Stimulated activated memory B cell treated with anti-CD40 and anti-IgM and Interleukin-4, amounts not matched to agents 10 μg/mL and 1 μg/mL and 100 μg/mL, for 72 hours (primary cell): Measurements from ENCODE around the gene MAFF.
"Not testable (repeated sequence)": the region's sequence is repeated elsewhere in the genome, so short reads cannot be mapped to it uniquely, and the experiment has no call there.

Source experiments
- ATAC-seq: fragments of 150-1000 bp; cut with Tn5 transposase; 2 replicates; pipeline ENCODE4 v1.10.0; 2021
- H3K27ac Mint-ChIP-seq: one replicate; pipeline ENCODE4 v1.8.0; 2022; ENCODE audit warnings: mild to moderate bottlenecking, mixed read lengths
- H3K27me3 Mint-ChIP-seq: one replicate; pipeline ENCODE4 v1.8.0; 2022; ENCODE audit warnings: mixed read lengths
- H3K36me3 Mint-ChIP-seq: one replicate; pipeline ENCODE4 v1.8.0; 2022; ENCODE audit warnings: mixed read lengths
- H3K4me1 Mint-ChIP-seq: one replicate; pipeline ENCODE4 v1.8.0; 2022; ENCODE audit warnings: mixed read lengths
- H3K4me3 Mint-ChIP-seq: one replicate; pipeline ENCODE4 v1.8.0; 2022; ENCODE audit warnings: mild to moderate bottlenecking, moderate library complexity, mixed read lengths
- H3K9me3 Mint-ChIP-seq: one replicate; pipeline ENCODE4 v1.8.0; 2022; ENCODE audit warnings: mixed read lengths

MAFF gene

DNA sequence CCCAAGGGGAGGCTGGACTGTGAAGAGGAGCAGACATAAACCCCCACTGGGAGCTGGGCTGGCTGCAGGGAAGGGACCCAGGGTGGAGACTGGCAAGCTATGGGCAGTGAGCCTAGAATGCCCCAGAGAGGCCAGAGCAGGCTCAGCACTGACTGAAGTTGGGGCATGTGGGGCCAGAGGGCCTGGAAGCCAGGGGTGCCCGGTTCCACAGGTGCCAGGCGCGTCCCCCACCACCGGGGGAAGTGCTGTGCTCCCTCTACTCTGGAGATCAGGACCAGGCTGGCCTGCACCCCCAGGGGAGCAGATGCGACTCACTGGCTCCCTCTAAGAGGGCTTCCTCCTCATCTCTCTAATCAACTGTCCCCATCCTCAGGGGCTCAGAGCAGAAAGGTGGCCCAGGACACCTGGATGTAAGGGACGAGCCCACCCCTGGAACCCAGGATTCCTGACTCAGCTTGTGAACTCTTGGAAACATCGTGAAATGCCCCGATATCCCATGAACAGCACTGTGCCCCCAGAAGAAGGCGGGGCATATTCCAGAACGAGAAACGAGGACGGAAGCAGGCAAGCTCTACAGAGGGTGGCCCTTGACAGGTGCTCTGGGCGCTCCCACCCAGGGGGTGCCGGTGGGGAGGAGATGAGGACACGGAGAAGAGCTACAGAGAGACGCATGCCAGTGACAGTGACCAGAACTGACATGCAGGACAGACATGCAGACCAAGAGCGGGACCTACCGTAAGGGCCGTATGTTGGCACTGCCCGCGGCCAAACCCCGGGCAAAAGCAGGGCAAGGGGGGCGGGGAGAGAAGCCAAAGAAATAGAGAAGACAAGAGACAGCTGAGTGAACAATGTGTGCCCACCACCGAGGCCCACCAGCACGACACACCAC lies 20.4 kb downstream of the MAFF start:
- Mint-ChIP-seq H3K4me3 (no peak overlapping the region), H3K27me3 (no peaks in the 10 kb centered on the region), H3K36me3 (peaks cover 38% of the 10 kb centered on the region), H3K27ac (no peak overlapping the region), H3K4me1 (peaks cover 18% of the 10 kb centered on the region), H3K9me3 (no peaks in the 10 kb centered on the region)
- no peak for ATAC-seq

DNA sequence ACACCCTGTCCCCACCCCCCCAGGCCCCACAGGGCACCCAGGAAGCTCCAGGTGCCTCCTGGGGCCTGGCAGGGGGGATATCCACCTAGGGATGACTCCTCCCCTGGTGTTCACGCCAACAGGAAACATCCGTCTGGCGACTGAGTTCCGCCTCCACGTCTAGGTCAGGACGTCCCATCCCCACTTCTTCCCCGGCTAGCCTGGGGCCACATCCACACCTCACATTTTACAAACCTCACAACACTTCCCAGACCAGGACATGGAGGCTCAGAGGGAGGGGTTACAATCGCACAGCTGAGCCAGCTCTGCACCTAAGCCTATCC lies 21.0 kb downstream of the MAFF start:
- no peak for ATAC-seq
- Mint-ChIP-seq H3K27ac (no peak overlapping the region), H3K36me3 (peaks cover 38% of the 10 kb centered on the region), H3K4me1 (peaks cover 18% of the 10 kb centered on the region), H3K4me3 (no peak overlapping the region), H3K27me3 (no peaks in the 10 kb centered on the region), H3K9me3 (no peaks in the 10 kb centered on the region)

DNA sequence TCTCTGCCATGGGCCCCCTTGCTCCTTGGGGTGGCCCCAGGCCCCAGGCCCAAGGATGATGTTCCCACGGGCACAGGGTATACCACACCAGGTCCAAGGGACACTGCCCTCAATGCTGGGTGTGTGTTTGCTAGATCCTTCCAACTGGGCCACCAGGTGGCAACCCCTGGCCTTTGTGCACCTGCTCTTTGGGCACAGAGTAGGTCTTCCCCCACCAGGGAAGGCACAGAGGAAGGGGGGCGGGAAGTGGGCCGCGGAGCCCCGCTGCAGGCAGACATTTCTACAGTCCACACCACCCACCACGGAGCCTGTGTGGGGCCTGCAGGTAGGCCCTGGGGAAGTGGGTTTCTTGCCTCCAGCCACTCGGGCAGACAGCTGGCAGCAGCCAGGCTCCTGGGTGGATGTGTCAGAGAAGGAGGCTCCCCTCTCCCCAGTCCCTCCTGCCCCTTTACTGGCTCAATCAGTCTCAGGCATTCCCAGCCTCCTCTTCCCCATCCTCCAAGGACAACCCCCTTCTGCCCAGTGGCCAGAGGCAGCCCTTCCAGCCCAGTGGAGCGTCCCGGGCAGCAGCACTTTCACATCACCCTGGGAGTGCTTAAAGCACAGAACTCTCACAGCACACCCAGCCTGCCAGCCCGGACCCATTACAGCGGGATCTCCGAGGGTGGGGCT lies 21.6 kb downstream of the MAFF start:
- Mint-ChIP-seq H3K9me3 (no peaks in the 10 kb centered on the region), H3K4me1 (peaks cover 12% of the 10 kb centered on the region), H3K27ac (no peak overlapping the region), H3K36me3 (peaks cover 39% of the 10 kb centered on the region), H3K4me3 (no peak overlapping the region), H3K27me3 (no peaks in the 10 kb centered on the region)
- ATAC-seq: no peak

DNA sequence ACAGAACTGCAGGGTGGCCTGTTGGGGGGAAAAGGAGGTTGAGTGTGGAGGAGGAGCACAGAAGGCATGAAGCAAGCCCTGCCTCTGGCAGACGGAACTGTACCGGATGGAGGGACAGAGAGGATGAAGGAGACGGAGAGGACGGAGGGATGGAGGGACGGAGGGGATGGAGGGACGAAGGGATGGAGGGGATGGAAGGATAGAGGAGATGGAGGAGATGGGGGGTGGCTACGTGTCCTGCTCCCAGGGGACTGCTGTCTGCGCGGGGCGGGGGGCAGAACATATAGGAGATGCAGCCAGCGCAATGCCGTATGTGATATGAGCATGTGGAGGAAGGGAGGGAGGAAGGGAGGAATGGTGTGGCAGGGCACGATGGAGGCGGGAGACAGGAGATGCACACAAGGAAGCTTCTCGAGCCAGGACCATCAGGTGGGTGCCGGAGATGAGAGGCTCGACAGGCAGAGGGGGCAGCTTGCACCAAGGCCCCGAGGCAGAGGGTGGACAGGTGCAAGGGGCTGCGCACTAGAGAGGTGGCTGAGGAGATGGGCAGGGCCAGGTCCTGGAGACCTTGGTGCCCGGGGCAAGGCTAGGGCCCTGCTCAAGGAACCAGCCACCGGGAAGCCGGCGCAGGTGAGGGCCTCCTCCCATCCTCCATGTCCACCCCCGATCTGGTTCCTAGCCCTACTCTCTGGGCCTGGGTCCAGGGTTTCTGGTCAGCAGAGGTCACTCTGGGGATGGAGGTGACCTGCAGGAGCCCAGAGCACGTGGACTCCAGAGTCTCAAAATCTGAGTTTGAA lies 25.3 kb downstream of the MAFF start:
- H3K36me3 Mint-ChIP-seq: peaks cover 35% of the 10 kb centered on the region
- H3K4me1 Mint-ChIP-seq: peaks cover 5% of the 10 kb centered on the region
- no peak overlapping the region for H3K4me3 Mint-ChIP-seq
- no peak for ATAC-seq
- H3K27me3 Mint-ChIP-seq: no peaks in the 10 kb centered on the region
- no peaks in the 10 kb centered on the region for H3K9me3 Mint-ChIP-seq
- no peak overlapping the region for H3K27ac Mint-ChIP-seq

DNA sequence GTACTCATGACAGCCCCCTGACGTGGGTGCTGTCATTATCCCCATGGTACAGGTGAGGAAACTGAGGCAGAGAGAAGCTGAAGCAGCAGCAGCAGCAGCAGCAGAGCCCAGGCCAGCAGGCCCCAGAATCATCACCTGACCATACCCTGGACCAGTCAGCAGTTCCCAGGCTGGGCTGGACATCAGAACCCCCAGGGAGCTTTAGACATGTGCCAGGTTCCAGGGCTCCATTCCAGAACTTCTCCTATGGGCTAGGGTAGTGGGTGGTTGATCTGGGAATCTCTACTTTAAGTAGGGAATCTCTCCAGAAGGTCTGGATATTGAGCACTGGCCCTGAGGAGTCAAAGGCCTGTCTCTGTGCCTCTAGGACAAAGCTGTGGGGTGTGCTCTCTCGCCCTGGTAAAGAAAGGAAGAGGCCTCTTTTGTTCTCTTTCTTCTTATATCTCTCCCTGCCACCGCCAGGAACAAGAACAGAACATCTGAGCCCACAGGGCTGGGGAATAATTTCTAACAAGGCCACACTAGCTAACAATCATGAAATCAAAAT lies 26.6 kb downstream of the MAFF start:
- peaks cover 35% of the 10 kb centered on the region for H3K36me3 Mint-ChIP-seq
- H3K27me3 Mint-ChIP-seq: no peaks in the 10 kb centered on the region
- no peak overlapping the region for H3K4me3 Mint-ChIP-seq
- H3K27ac Mint-ChIP-seq: no peak overlapping the region
- peaks cover 5% of the 10 kb centered on the region for H3K4me1 Mint-ChIP-seq
- ATAC-seq: no peak
- H3K9me3 Mint-ChIP-seq: no peaks in the 10 kb centered on the region

DNA sequence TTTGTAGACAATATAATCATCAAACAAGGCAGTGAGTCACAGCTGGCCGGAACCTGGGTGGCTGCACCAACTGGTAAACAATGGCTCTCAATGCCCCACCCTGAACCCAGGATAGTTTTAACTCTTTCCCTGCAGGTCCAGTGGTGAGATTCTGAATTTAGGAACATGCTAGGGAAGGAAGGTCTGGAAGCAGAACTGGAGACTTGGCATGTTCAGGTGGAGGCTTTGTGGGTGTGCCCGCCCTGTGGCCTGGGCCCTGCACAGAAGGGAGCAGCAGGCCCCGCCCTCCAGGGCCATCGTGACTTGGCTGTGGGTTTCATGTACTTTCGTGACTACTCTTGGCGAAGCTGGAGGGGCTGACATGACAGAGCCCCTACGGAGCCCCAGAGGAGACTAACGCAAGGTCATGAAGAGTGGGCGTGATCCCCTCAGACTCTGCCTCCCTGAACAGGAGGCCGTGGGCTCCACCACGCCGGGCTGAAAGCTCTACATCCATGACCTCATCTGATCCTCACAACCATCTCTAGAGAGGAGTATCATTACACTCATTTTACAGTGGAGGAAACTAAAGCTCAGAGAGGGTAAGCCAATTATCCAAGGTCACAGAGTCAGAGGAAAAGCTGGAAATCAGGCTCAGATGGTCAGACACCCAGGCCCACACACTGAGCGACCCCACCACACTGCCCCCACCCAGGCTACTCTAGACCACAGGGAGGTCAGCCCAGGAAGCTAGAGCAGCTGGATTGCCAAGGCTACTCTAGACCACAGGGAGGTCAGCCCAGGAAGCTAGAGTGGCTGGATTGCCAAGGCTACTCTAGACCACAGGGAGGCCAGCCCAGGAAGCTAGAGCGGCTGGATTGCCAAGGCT lies 27.3 kb downstream of the MAFF start:
- no peak for ATAC-seq
- Mint-ChIP-seq H3K27me3 (no peaks in the 10 kb centered on the region), H3K36me3 (peaks cover 35% of the 10 kb centered on the region), H3K4me3 (no peak overlapping the region), H3K27ac (no peak overlapping the region), H3K9me3 (no peaks in the 10 kb centered on the region), H3K4me1 (peaks cover 5% of the 10 kb centered on the region)

- peaks cover 5% of the 10 kb centered on the region for H3K4me1 Mint-ChIP-seq
- no peaks in the 10 kb centered on the region for H3K9me3 Mint-ChIP-seq
- peaks cover 41% of the 10 kb centered on the region for H3K36me3 Mint-ChIP-seq
- no peaks in the 10 kb centered on the region for H3K27me3 Mint-ChIP-seq
- H3K4me3 Mint-ChIP-seq: no peak overlapping the region
- no peak overlapping the region for H3K27ac Mint-ChIP-seq
- ATAC-seq: no peak
These were observed 28.5 kb downstream of the MAFF start for GRCh38 chr22:38230108-38230825.

DNA sequence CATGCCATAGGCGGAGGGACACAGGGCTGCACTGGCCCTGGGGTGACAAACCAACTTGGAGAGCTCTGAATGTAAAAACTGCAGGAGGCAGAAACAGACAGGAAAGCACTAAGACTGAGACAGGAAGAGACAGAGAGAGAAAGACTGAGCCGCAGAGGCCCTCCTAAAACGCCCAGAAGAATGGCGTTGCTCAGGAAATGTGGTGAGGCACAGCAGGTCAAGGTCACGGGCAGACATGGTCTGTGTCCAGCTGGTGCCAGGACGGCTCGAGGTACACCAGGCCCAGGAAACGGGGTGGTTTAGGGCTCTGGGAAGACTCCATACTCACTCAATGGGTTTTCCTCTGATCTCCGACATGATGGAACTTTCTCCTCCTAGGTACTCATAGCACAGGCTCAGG lies 29.1 kb downstream of the MAFF start:
- H3K27me3 Mint-ChIP-seq: no peaks in the 10 kb centered on the region
- ATAC-seq: no peak
- H3K4me1 Mint-ChIP-seq: peaks cover 5% of the 10 kb centered on the region
- no peak overlapping the region for H3K27ac Mint-ChIP-seq
- no peaks in the 10 kb centered on the region for H3K9me3 Mint-ChIP-seq
- H3K4me3 Mint-ChIP-seq: no peak overlapping the region
- peaks cover 44% of the 10 kb centered on the region for H3K36me3 Mint-ChIP-seq

DNA sequence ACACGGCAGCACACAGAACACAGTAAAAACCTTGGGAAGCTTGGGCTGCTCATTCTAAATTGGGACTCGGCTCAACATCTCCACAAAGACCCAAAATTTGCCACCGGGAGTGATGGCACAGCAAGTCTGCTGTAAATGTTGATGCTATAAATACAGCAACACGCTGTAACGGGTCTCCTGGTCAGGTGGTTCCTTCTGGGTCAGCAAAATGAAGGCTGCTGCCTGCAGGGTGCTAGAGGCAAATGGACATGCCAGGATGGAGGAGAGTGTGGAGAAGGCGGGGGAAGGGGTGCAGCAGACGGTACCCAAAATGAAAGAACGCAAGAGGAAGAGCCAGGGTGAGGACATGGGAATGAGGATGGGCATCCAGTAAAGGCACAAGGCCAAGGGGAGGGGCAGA lies 30.4 kb downstream of the MAFF start:
- Mint-ChIP-seq H3K27ac (no peak overlapping the region), H3K36me3 (peaks cover 46% of the 10 kb centered on the region), H3K4me3 (no peak overlapping the region), H3K9me3 (no peaks in the 10 kb centered on the region), H3K27me3 (no peaks in the 10 kb centered on the region), H3K4me1 (peaks cover 5% of the 10 kb centered on the region)
- ATAC-seq: no peak

DNA sequence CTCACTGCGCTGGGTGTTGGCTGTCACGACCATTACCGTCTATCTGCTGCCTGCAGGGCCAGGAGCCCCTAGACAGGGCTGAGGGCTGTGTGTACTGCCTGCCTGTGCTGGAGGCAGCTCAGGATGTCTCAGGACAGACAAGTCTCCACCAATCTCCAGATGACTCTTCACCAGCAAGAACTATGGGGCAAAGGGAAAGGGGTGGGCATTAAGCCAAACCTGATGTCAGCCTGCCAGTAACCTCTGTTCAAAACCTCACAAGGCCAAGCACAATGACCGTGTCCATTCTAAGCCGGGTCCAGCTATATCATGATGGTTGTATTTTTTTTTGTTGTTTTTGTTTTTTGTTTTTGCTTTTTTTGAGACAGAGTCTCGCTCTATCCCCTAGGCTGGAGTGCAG lies 31.6 kb downstream of the MAFF start:
- Mint-ChIP-seq H3K4me1 (peaks cover 5% of the 10 kb centered on the region), H3K4me3 (no peak overlapping the region), H3K36me3 (peaks cover 52% of the 10 kb centered on the region), H3K9me3 (no peaks in the 10 kb centered on the region), H3K27ac (no peak overlapping the region), H3K27me3 (no peaks in the 10 kb centered on the region)
- no peak for ATAC-seq

- not testable (repeated sequence) for H3K4me1 Mint-ChIP-seq, H3K27ac Mint-ChIP-seq, H3K4me3 Mint-ChIP-seq, H3K9me3 Mint-ChIP-seq, H3K27me3 Mint-ChIP-seq, ATAC-seq
- H3K36me3 Mint-ChIP-seq: peaks cover 52% of the 10 kb centered on the region
These were observed 32.1 kb downstream of the MAFF start for GRCh38 chr22:38233856-38234255.

DNA sequence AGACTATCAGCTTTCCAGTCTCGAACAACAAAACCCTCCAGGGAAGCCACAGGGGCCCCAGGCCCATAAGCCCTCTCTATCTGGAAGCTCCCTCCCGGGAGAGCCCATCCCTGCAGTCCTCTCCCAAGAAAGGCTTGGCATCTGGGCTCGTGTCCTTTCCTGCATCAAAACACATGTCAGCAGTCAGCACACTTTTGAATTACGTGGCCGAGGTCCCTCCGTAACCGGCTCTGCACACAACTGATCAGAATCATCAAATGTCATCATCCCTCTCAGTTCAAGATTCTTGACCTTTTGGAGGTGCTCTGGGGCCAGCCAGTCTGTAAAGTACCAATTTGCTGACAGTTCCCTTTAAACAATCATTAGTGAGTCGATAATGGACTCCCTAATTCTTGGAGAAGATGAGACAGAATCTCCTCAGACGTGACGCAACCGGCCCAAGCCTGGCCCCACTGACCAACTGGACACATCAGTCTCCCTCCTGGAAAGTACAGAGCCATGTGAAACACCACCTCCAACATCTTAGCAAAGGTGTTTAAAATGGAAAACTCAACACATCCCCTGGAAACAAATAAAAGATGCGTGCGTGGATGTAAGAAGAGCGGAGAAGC lies 33.6 kb downstream of the MAFF start:
- H3K27me3 Mint-ChIP-seq: no peaks in the 10 kb centered on the region
- no peak overlapping the region for H3K4me3 Mint-ChIP-seq
- peaks cover 59% of the 10 kb centered on the region for H3K36me3 Mint-ChIP-seq
- ATAC-seq: no peak
- no peak overlapping the region for H3K27ac Mint-ChIP-seq
- H3K9me3 Mint-ChIP-seq: no peaks in the 10 kb centered on the region
- peaks cover 3% of the 10 kb centered on the region for H3K4me1 Mint-ChIP-seq

DNA sequence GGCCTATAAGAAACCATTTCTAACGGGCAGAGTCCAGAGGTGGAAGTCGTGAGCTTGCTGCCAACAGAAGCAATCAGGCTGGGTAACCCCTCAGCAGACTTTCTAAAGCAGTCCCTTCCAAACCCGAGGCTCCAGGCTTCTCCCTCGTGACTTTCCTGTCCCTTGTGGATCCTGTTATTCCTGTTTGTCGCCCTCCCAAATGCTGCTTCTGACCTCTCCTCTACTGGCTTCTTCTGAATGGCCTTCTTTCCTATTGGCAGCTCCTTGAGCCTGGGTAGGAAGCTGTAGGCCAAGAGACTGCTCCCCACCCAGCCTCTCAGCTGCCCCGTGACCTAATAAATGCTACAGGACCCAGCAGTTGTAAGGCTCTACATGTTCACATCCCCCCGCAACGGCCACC lies 35.0 kb downstream of the MAFF start:
- peaks cover 57% of the 10 kb centered on the region for H3K36me3 Mint-ChIP-seq
- no peaks in the 10 kb centered on the region for H3K9me3 Mint-ChIP-seq
- ATAC-seq: no peak
- no peaks in the 10 kb centered on the region for H3K4me1 Mint-ChIP-seq
- H3K27ac Mint-ChIP-seq: no peak overlapping the region
- H3K27me3 Mint-ChIP-seq: no peaks in the 10 kb centered on the region
- H3K4me3 Mint-ChIP-seq: no peak overlapping the region
